OCI-LY3 (cell line): ENCODE data around the gene OR51G1.
"Not testable (repeated sequence)": the region's sequence is repeated elsewhere in the genome, so short reads cannot be mapped to it uniquely, and the experiment has no call there.

Experiments
- CTCF ChIP-seq: fragments of 200-600, 300-600 bp; sonication (generic); IDR thresholded peaks from 2 replicates; pipeline ENCODE4 v1.5.1; 2014; ENCODE audit warnings: antibody characterized with exemption, low read length, low read depth
- EZH2phosphoT487 ChIP-seq: fragments of 200-600 bp; shearing (Covaris generic); IDR thresholded peaks from 2 replicates; pipeline ENCODE4 v1.6.1; 2018; ENCODE audit warnings: antibody characterized with exemption, mixed run types, low read depth

- not testable (repeated sequence) for TF ChIP-seq CTCF, EZH2phosphoT487
Measured at GRCh38 chr11:4955613-4956012, 31.5 kb upstream of the OR51G1 start, which contains the start of gene OR51A2.
